HG02852 (cell line): ENCODE results near the gene SCAMP2.
A peak's percentile ranks its signal among the peaks of the same experiment; 100 is the strongest.

ENCODE experiments used
- ATAC-seq: cut with Tn5 transposase; IDR thresholded peaks from one replicate; pipeline ENCODE4 v1.9.1; 2021; ENCODE audit warnings: mild to moderate bottlenecking, moderate library complexity; ENCODE audit not compliant: unreplicated experiment

Gene SCAMP2

DNA sequence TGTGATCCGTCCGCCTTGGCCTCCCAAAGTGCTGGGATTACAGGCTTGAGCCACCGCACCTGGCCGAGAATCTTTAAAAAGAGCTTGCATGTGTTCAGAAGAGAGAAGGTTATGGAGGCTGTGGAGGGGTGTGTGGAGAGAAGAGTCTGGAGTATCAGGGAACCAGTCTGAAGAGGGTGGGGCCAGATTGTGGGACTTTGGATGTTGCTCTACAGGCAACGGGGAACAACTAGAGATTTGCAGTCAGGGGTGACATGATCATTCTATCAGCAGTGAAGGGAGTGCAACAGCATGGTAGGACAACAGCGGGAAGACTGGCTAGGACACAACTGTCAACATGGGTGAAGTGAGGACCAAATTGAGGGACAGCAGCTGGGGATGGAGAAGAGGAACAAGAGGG, 8.9 kb downstream of the SCAMP2 start:
- ATAC-seq = no peak

DNA sequence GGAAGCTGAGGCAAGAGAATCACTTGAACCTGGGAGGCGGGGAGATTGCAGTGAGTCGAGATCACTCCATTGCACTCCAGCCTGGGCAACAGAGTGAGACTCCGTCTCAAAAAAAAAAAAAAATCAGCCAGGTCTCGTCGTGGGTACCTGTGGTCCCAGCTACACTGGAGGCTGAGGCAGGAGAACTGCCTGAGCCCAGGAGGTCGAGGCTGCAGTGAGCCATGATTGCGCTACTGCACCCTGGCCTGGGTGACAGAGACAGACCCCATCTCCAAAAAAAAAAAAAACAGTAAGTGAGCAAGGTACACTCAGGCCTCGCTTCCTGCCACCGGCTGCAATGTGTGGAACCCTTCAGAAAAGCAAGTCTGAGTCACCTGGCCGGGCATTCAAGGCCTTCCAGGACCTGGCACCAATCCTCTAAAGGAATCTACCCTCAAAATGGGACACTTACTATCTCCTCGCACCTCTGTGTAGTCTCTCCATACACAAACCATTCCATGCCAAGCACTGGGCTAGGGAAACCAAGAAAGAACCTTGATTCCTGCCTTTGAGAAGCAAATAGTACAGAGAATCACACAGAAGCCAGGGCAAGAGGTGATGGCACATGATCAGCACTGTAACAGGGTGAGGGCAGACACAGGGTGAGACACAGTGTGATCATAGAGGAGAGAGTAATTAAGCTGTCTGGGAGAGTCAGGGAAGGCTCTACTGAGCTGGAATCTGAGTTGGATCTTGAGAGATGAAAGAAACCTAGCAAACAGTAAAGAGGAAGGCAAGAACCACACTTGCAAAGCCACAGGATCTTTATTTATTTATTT, 9.7 kb downstream of the SCAMP2 start:
- ATAC-seq = no peak

DNA sequence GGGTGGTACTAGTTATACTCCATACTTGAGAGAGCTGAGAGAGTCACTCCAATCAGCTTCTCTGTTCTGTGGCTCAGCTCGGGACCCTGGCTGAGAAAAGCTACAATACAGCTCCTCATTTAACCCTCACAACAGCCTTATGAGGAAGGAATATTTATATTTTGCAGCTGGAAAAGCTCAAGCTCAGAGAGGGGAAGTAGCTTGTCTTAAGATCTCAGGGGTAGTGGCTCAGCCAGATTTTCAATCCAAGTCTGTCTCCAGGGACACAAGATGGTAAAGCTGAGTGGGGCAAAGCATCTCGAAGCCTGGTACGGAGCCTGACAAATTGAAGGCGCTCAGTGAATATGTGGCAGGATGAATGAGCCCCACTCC, 14.8 kb downstream of the SCAMP2 start:
- ATAC-seq = no peak

DNA sequence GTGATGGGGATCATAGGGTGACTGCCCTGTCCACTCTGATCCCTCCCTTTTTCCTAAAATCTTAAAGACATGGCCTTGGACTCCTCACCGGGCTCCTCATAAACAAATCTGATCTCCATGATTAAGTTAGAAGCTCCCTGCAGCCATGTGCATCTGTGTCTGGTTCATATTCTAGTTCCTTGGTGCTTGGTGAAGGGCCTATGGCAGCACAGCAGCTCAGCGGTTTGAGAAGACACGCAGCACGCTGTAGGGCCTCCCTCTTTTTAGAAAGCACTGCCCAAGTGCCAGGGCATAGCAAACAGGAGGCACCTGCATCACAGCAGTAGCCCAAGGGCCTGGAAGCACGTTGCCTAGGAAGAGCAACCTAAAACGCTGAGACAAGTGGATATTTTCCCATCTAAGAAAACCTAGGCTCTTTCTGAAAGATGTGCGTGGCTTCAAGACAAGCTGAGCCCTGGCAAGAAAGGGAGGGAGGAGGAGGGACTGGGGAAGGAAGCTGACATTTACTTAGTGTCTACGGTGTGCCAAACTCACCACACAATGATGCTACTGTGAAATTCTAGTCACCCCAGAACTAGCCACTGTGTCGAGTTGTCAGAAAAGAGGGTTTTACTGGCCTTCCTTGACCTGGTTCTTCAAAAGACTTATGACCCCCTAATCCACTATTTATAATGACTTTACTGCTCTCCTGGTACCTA, 15.3 kb downstream of the SCAMP2 start:
- ATAC-seq = peak; percentile 17

DNA sequence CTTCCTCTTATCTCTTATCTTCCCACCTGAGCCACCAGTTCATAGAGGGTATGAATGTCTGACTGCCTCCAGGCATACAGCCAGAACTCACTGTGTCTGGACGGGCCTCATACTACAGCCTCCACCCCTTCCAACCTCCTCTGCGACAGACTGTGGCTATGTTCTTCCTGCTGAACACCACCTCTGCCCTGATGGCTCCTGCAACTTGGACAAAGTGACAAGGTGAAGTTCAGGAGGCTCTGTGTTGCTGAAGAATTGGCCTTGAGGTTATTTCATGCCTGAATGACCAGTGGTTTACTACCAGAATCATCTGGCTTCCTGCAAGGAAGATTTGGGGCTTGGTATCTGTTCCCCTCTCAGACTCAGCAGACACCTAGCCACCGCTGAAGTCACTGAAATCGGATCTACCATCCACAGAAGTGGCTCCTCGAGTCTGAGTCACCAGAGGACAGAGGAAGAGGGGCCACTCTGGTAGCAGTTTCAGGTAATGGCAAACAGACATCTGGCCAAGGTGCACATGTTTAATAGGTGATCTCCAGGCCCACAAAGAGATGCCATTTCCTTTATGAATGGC, 16.0 kb downstream of the SCAMP2 start:
- ATAC-seq = peak; percentile 71

DNA sequence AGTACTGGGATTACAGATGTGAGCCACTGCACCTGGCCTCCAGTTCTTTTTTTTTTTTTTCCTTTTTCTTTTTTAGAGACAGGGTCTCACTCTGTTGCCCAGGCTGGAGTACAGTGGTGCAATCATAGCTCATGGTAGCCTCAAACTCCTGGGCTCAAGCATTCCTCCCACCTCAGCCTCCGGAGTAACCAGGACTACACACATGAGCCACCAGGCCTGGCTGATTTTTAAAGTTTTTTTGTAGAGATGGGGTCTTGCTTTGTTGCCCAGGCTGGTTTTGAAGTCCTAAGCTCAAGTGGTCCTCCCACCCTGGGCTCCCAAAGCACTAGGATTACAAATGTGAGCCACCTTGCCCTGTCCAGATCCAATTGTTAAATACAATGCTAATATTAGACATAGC, 16.6 kb downstream of the SCAMP2 start:
- ATAC-seq = no peak

DNA sequence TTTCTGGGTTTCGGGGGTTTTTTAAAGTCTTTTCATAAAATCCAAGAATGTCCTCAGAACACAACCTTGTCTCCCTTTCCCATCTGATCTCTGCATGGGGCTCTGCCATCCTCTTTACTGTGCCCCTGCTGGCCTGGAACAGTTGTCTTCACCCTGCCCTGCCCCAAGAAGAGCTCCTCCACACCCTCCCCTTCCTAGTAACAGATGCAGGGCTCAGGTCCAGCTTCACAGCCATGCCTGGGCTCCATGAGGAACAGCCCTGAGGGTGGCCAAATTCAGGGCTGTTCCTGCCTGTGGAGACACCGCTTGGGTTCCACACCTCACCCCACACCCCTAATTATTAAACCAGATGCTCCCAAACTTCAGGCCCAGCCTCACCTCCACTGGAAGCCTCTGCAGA, 17.3 kb downstream of the SCAMP2 start:
- no peak for ATAC-seq

DNA sequence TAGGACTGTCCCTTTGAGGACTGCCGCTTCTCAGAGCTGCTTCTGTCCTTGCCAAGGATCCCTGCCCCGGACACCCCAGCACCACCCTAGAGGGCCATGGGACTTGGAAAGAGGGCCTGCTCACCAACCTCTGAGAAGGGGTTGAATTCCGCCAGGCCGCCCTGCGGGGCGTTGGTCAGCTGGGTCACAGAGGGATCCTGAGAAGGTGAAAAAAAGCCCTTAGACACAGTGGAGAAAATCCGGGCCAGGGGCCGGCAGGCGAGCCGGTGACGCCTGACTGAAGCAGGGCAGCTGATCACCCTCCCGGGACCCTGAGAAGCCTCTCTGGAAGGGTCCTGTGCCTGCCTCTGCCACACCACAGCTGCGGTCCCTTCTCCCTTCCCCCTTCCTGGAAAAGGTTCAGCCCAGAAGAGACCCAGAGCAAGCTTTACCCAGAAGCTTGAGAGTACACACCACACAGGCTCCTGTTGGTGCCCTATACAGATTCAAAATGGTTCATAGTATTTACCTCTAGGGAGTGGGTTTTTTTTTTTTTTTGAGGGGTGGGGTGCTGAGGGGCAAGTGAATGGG, 18.6 kb downstream of the SCAMP2 start:
- no peak for ATAC-seq

DNA sequence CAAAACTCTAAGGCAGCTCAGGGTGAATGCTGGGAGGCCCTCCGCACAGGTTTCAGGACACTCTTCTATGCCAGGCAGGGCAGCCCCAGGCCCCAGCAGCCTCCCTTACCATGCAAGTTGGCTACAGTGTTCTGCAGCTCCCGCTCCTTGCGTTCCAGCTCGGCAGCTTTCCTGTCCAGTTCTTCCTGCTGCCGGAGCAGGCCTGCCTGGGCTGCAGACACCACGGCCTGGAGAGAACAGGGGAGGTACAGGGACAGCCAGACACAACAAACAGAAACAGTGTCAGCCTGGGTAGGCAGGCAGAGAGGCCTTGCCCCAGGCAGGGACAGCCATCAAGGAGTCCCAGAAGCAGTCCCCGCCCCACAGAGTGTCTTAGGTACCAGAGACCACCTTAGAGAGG, 21.2 kb downstream of the SCAMP2 start:
- ATAC-seq = no peak

DNA sequence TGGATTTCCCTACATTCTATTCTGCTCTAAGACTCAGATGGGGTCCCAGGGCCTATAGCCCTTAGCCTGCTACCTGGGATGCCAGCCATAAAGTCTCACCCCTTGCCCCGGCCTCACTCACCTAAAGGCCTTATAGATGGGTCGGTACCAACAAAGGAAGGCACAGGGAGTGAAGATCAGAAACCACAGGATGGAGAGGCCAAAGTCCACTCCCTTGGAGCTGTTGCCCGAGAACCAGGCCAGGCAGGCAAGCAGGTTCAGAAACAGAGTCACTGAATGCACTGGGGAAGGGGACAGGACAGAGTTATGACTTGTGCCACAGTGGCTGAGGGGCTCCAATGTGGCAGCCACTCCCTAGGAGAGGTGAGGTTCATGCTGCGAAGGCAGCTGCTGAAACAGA, 22.8 kb downstream of the SCAMP2 start:
- no peak for ATAC-seq

DNA sequence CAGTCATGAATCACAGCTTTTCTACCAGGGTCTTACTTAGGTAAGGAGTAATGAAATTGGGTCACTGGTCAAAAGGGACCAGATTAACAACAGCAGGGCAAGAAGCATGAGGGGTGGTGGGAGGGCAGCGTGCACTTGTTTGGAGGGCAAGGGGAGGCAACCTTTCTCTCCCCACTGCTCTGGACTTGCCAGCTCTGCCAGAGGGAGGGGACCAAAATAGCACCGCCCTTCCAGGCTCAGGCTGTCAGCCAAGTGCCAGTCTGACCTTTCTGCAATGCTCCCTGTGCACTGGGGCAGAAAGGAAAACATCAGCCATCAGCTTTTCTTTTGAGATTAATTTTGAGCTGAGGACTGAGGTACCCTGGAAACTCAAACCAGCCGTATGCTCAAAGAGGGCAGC, 25.7 kb downstream of the SCAMP2 start:
- no peak for ATAC-seq

DNA sequence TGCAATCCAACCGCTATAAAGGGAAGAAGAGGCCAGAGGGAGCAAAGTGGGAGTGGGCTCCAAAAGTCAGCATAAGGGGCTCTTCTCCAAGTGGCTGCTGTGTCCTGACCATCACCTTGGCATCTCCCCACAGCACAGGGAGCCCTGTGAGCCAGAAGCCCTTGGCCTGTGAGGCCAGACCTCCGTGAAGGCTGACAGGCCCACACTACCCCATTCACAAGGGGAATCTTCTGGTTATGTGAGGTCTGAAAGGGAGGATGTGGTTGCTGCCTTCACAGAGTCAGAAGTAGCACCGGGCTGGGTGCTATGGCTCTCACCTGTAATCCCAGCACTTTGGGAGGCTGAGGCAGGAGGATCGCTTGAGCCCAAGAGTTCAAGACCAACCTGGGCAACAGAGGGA, 27.6 kb downstream of the SCAMP2 start:
- no peak for ATAC-seq

DNA sequence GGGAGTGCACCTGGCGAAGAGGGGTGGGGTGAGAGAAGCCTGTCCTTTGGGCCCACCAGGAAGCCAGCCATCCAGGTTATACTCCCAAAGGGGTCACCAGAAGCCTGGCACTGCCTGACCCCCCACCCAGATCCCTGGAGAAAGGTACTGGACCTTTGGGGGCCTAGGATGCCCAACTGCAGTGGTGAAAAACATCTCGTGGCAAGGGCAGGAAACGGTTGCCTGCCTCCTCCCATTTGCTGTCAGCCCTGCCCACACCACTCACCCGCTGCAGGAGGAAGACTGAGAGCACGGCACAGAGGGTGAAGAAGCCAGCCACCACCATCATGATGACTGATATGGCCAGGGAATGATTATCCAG, 28.0 kb downstream of the SCAMP2 start:
- no peak for ATAC-seq

DNA sequence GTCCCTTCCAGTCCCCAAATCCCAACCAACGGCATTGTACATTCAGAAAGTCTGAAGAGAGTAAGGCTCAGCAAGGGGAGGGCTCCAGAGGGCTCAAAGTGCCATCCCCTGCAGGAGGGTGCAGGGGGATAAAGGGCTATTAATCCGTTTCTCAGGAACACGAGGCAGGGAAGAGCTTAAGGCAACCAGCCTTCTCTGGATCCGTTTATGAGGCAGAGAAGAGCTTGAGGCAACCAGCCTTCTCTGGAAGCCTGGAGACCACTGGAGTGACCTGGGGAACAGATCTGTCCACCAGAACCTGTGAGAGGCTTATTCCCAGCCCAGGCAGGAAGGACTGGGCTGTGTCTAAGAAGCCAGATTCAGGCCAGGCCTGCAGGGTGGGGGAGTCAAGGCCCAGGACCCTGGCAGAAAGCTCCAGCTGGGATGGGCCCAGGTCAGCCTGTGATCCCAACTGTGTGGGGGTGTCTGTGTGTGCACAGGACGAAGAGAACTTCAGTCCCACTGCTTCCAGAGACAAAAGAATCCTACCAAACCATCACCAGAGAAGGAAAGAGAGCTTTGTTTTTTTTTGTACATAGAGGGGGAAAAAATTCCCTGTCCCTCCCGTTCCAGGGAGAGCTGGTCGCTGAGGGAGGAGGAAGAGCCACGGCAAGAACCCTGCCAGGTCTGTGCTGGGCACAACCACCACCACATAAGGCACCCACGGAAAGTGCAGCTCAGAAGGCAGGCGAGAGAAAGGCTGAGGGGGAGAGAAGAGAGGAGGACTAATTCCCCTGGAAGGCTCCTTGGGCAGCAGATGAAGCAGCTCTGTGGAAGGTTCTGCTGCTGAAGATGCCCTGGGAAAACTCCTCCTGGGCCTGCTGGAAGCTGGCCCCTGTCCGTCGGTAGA, 28.6 kb downstream of the SCAMP2 start:
- no peak for ATAC-seq

DNA sequence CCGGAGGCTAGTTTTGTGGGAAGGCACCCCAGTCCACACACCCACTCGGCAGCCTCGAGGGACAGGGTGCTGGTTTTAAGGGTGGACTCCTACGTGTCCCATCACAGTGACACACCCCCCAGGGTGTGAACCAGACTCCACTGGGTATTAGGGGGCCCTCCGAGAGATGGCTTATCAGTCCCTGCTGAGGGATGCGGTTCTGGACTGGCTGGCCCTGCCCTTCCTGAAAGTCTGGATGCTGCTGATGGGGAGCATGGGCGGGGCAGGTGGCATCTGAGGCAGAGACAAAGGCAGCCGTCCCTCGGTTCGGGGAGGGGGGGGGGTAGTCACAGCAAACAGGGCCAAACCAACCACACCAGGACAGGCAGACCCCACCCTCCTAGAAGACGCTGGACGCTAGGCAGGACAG, 29.3 kb downstream of the SCAMP2 start:
- no peak for ATAC-seq

DNA sequence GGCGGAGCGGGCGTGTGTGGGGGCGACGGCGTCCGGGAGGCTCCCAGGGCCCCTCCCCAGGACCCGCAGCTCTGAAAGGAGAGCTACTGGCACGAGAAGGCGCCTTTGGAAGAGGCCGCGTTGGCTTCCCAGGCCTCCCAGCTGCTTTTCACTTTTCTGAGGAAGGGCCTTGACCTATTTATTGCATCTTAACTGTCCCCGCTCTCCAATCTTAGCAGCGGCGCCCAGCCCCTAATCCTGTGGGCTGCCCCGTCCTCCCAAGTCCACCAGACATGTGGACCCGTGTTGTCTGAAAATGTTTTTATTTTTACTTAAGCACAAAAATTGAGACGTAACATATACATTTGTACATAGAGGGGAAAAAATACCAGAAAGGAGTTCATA, 29.7 kb downstream of the SCAMP2 start:
- ATAC-seq = no peak

DNA sequence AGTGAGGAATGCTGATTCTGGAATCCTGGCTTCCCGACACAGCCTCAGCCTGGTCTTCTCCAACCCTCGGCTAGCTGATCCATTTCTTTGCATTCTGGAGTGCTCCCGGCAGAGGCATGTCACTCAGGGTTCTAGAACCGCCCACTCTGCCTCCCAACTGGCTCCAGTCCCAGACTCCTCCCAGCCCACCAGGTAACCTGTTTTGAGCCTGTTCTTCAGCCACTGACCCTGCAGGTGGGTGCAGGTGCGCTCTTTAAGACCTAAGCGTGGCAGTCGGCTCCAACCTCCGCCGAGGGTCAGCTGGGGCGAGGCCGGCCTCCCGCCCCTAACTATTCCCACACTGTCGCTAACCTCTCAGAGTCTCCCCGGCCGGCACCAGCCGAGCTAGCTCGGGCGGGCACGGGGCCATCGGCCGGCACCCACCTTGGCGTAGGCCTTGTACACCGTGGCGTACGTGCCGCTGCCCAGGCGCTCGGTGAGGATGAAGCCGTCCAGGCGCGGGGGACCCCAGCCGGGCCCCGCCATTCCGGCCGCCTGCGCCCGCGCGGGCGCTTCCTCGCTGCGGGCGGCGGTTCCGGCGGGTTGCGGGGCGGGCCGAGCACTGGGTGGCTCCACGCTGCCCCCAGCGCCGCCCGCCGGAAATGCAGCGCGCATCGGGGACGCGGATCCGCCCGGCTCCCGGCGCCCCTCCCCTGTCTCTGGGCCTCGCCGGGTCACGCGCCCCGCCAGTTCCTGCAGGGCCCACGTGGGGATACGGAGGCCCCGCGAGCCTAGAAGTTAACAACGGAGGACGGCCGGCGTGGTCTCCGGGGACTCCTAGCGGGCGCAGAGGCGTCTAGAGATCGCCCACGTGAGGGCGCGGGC, 30.4 kb downstream of the SCAMP2 start, which contains the start of gene ULK3:
TSS of gene ULK3 (minus strand) at position 576 of the 864 bp plus-strand sequence. CDS start at position 525, 51 bp downstream.
- ATAC-seq = peak; percentile 77

DNA sequence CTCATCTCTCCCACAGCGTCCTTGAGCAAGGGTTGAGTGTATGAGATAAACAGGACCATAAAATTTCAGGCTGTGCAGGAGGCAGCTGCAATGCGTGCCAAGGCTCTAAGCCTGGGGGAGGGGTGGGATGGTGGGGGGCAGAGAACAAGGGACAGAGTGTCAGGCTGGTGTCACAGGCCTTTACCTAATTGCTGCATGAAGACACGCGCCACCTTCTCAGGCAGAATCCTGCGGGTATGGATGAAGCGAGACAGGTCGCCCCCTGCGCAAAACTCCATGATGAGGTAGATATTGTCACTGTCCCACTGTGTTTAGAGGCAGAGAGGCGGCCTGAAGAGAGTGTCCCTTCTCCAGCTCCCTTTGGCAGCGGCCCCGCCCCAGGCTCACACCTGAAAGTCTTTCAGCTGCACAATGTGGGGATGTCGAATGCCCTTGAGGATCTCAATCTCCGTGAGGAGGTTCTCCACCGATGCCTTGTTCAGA, 31.2 kb downstream of the SCAMP2 start:
- no peak for ATAC-seq

DNA sequence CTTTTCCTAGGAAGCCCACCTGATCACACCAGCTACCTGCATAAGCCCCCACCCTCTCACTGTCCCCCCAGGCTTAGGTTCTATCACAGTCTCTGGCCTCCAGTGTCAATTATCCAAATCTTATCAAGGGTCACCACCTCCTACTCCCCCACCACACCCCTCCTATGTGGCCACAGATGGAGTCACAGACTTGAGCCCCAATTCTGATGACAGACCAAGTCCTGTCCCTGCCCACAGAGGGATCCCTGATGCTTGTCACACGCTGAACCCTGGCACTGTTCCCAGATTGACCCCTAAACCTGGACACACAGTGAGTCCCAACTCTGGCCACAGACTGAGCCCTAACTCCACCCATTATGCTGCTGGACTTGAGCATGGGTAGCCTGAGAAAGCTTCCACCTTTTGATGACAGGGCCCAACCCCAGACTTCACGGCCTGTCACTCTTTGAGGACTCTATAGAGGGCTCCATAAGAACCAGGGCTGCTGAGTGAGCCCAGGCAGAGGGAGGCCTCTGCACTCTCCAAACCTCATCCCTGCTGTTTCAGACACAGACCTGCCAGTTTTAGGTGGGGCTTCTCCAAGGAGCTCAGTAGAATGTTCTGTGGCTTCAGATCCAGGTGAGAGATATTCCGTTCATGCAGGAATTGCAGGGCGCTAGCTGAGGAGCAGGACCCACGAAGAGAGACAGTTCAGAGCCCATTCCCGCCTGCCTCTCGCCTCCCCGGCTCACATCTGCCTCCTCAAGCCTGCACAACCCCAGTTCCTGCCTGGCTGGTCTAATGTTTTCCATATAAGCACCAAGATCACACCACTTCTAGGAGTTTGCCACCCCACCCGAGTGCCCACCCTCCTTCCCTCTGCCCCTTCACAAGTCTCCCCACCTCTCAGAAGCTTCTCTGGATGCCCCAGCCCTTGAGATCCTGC, 32.1 kb downstream of the SCAMP2 start:
- ATAC-seq = no peak
